Natural killer cell (primary cell): ENCODE data around the gene TSHZ3. TPM values are rescaled to one million over a fixed set of nuclear protein-coding genes. Genes with fewer than 3 reads are reported as not detected.

Experiments used
- ATAC-seq, 3 donors: fragments of 150-1000 bp in 2 of 3; fragments of 200-7000 bp in 1 of 3; cut with Tn5 transposase; 1 replicate in 1 of 3; 2 replicates in 2 of 3; pipeline ENCODE4 v1.10.0; 2021; ENCODE audit warnings: mild to moderate bottlenecking in 2 of 3, moderate library complexity in 2 of 3
- DNase-seq, 2 donors: peaks; one replicate each; pipeline versions ENCODE4 v3.0.0 to v3.0.0-alpha.2; 2013 to 2021; ENCODE audit warnings: mixed read lengths in 1 of 2
- H3K27ac ChIP-seq: one replicate; pipeline ENCODE4 v1.5.1; 2013; ENCODE audit warnings: mild to moderate bottlenecking, low read length
- H3K27me3 ChIP-seq: one replicate; pipeline ENCODE4 v1.6.1; 2013; ENCODE audit warnings: low read length; ENCODE audit not compliant: control insufficient read depth, insufficient read depth
- H3K36me3 ChIP-seq: one replicate; pipeline ENCODE4 v1.6.1; 2013; ENCODE audit warnings: low read length; ENCODE audit not compliant: control insufficient read depth, insufficient read depth
- H3K4me1 ChIP-seq: one replicate; pipeline ENCODE4 v1.6.1; 2013; ENCODE audit warnings: low read length; ENCODE audit not compliant: control insufficient read depth, insufficient read depth
- H3K4me3 ChIP-seq: one replicate; pipeline ENCODE4 v1.5.1; 2013; ENCODE audit warnings: low read length
- H3K9me3 ChIP-seq: one replicate; pipeline ENCODE4 v1.6.1; 2013; ENCODE audit warnings: low read length; ENCODE audit not compliant: control insufficient read depth, insufficient read depth
- H3K27ac Mint-ChIP-seq, 2 donors: one replicate each; pipeline ENCODE4 v1.8.0; 2022; ENCODE audit warnings: mild to moderate bottlenecking in 2 of 2, mixed read lengths in 2 of 2, moderate library complexity in 1 of 2
- H3K27me3 Mint-ChIP-seq, 2 donors: one replicate each; pipeline ENCODE4 v1.8.0; 2022; ENCODE audit warnings: low read depth in 2 of 2, mixed read lengths in 2 of 2
- H3K36me3 Mint-ChIP-seq: one replicate; pipeline ENCODE4 v1.8.0; 2022; ENCODE audit warnings: mixed read lengths
- H3K4me1 Mint-ChIP-seq, 2 donors: one replicate each; pipeline ENCODE4 v1.8.0; 2022; ENCODE audit warnings: mixed read lengths in 2 of 2
- H3K4me3 Mint-ChIP-seq: one replicate; pipeline ENCODE4 v1.8.0; 2022; ENCODE audit warnings: mild to moderate bottlenecking, moderate library complexity, mixed read lengths
- H3K9me3 Mint-ChIP-seq, 2 donors: one replicate each; pipeline ENCODE4 v1.8.0; 2022; ENCODE audit warnings: mixed read lengths in 2 of 2
- WGBS: methylation state at CpG from one replicate; pipeline ENCODE4 v1.1.7; 2013; ENCODE audit warnings: missing lambda C conversion rate; ENCODE audit not compliant: insufficient coverage; 5-methylcytosine and 5-hydroxymethylcytosine counted together
- intact Hi-C: fragments of 100-400 bp; cut with micrococcal nuclease; formaldehyde crosslinking; loops from one replicate; pipeline ENCODE4 v1.14.2; 2022
- total RNA-seq, 4 donors: library from RNA; stranded (reverse); fragments of 120-200 nt in 1 of 4; gene quantifications; one replicate each; pipeline versions ENCODE4 v1.2.3 to v1.2.4, GENCODE V29; 2013 to 2022
- TF ChIP-seq, protein P1 (sequence below): fragments of 200-600 bp; IDR thresholded peaks from one replicate; pipeline ENCODE4 v1.8.0; 2022; ENCODE audit warnings: antibody characterized with exemption

The TSHZ3 gene
- total RNA-seq, 3 donors from 2014 or later (not counting 1 experiment from before 2014, with no cell fraction given): 5.3 to 8.1 (median 6.2) TPM

DNA sequence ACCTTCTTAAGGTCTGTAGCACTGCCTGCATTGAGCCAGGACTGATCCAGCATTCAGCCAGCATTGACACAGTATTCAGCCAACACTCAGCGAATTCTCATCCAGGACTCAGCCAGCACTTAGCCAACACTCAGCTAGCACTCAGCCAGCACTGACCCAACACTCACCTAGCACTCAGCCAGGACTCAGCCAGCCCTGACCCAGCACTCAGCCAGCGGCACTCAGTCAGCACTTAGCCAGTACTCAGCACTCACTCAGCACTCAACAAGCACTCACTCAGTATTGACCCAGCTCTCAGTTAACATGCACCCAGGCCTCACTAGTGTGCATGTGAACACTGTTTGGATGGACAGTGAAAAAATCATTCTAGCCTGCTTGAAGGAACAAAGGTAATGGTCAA lies 55.0 kb downstream of the TSHZ3 start:
- DNase-seq (no peak), ATAC-seq (peak in 1 of 3 donors; percentile 27)
- Mint-ChIP-seq H3K4me1 (peaks cover 0 to 24% of the 10 kb centered on the region in 2 donors), H3K27ac (no peak overlapping the region), H3K36me3 (no peaks in the 10 kb centered on the region), H3K4me3 (no peak overlapping the region), H3K27me3 (no peaks in the 10 kb centered on the region), H3K9me3 (peaks cover 0 to 6% of the 10 kb centered on the region in 2 donors)
- Histone ChIP-seq H3K4me3 (no peak overlapping the region), H3K4me1 (no peaks in the 10 kb centered on the region), H3K27me3 (no peaks in the 10 kb centered on the region), H3K36me3 (no peaks in the 10 kb centered on the region), H3K9me3 (no peaks in the 10 kb centered on the region), H3K27ac (no peak overlapping the region)
- 95% methylated on average over 2 of the region's 2 CpGs for WGBS
- TF ChIP-seq, protein P1, sequence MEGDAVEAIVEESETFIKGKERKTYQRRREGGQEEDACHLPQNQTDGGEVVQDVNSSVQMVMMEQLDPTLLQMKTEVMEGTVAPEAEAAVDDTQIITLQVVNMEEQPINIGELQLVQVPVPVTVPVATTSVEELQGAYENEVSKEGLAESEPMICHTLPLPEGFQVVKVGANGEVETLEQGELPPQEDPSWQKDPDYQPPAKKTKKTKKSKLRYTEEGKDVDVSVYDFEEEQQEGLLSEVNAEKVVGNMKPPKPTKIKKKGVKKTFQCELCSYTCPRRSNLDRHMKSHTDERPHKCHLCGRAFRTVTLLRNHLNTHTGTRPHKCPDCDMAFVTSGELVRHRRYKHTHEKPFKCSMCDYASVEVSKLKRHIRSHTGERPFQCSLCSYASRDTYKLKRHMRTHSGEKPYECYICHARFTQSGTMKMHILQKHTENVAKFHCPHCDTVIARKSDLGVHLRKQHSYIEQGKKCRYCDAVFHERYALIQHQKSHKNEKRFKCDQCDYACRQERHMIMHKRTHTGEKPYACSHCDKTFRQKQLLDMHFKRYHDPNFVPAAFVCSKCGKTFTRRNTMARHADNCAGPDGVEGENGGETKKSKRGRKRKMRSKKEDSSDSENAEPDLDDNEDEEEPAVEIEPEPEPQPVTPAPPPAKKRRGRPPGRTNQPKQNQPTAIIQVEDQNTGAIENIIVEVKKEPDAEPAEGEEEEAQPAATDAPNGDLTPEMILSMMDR: no peak
- intact Hi-C loops: no loop called here

DNA sequence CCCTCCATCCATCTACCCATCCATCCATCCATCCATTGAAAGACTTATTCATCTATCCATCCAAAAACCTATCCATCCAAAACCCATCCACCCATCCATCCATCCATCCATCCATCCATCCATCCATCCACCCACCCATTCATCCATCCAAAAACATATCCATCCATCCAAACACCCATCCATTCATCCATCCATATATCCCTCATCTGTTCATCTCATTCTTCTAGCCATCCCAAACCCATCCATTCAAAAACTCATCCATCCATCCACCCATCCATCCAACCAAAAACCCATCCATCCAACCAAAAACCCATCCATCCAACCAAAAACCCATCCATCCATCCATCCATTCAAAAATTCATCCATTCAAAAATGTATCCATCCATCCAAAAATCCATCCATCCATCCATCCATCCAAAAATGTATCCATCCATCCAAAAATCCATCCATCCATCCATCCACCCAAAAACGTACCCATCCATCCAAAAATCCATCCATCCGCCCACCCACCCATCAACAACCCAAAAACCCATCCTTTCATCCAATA lies 56.5 kb downstream of the TSHZ3 start:
- TF ChIP-seq, protein P1: no peak
- intact Hi-C loops: no loop called here
- Mint-ChIP-seq H3K4me3 (no peak overlapping the region), H3K9me3 (peaks cover 0 to 6% of the 10 kb centered on the region in 2 donors), H3K27me3 (no peaks in the 10 kb centered on the region), H3K36me3 (no peaks in the 10 kb centered on the region), H3K27ac (no peak overlapping the region), H3K4me1 (peaks cover 0 to 24% of the 10 kb centered on the region in 2 donors)
- Histone ChIP-seq H3K4me3 (no peak overlapping the region), H3K27me3 (no peaks in the 10 kb centered on the region), H3K27ac (no peak overlapping the region), H3K36me3 (no peaks in the 10 kb centered on the region), H3K9me3 (no peaks in the 10 kb centered on the region), H3K4me1 (no peaks in the 10 kb centered on the region)
- ATAC-seq (no peak), DNase-seq (no peak)
- WGBS: 100% methylated on average over 1 of the region's 2 CpGs

DNA sequence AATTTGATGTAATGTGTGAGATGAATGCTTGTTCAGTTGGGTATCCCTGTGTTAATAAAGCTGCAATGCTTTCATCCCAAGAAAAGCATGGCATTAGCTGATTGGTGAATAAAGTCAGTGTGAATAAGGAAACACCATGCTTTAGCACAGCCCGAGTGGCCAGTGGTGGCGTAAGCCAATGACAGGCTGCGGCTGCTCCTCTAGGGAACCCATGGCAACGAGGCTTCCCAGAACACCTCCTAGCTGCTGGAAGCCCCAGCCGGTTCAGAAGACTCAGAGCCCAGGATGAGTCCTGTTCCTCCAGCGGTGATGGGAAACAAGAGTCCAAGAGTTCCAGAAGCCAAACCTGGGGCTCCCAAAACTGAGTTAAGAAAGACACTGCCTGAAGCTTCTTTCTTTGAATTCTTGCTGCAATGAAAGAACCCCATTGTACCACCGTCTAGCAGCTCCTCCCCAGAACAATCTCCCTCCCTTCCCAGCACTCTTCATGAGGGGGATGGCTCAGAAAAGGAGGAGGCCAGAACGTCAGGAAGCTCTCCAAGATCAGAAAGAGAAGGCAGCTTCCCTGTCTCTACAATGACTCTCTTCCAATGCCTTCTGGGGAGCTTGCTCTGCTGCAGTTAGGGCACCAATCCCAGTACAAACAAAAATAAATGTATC lies 58.2 kb downstream of the TSHZ3 start:
- H3K4me3 Mint-ChIP-seq: no peak overlapping the region
- no peaks in the 10 kb centered on the region for H3K36me3 ChIP-seq
- TF ChIP-seq, protein P1: no peak
- intact Hi-C loops: no loop called here
- H3K27me3 ChIP-seq: no peaks in the 10 kb centered on the region
- no peaks in the 10 kb centered on the region for H3K36me3 Mint-ChIP-seq
- H3K9me3 ChIP-seq: no peaks in the 10 kb centered on the region
- no peak overlapping the region for H3K27ac ChIP-seq
- no peak overlapping the region for H3K4me3 ChIP-seq
- peaks cover 0 to 31% of the 10 kb centered on the region in 2 donors for H3K4me1 Mint-ChIP-seq
- no peaks in the 10 kb centered on the region for H3K27me3 Mint-ChIP-seq
- no peak overlapping the region for H3K27ac Mint-ChIP-seq
- H3K9me3 Mint-ChIP-seq: peaks cover 0 to 6% of the 10 kb centered on the region in 2 donors
- WGBS: 84% methylated on average over 8 of the region's 8 CpGs
- DNase-seq: no peak
- H3K4me1 ChIP-seq: no peaks in the 10 kb centered on the region
- no peak for ATAC-seq

DNA sequence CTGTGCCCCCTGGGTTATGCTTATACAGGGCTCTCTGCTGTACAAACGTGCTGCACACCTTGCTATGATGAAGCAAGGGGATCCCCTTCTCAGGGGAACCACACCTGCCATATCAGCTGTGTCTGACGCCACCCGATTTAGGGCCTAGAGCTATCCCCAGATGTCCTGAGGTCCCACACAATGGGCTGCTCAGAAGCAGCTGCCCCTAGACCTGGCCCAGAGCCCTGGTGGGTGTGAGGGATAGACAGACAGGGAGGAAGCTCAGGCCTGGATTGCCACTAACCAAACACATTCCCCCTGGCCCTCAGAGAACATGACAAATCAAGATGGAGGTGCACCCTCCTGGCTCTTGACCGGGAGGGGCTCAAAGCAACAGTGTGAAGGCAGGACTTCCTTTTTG lies 59.3 kb downstream of the TSHZ3 start:
- H3K27me3 ChIP-seq: no peaks in the 10 kb centered on the region
- ATAC-seq (no peak), DNase-seq (no peak)
- H3K27ac Mint-ChIP-seq: no peak overlapping the region
- no peak overlapping the region for H3K4me3 Mint-ChIP-seq
- H3K9me3 Mint-ChIP-seq: peaks cover 0 to 6% of the 10 kb centered on the region in 2 donors
- H3K4me3 ChIP-seq: no peak overlapping the region
- H3K4me1 Mint-ChIP-seq: peaks cover 0 to 32% of the 10 kb centered on the region in 2 donors
- no peaks in the 10 kb centered on the region for H3K36me3 Mint-ChIP-seq
- TF ChIP-seq, protein P1: no peak
- no peaks in the 10 kb centered on the region for H3K9me3 ChIP-seq
- no peaks in the 10 kb centered on the region for H3K36me3 ChIP-seq
- 86% methylated on average over 4 of the region's 4 CpGs for WGBS
- intact Hi-C loops: no loop called here
- no peak overlapping the region for H3K27ac ChIP-seq
- H3K27me3 Mint-ChIP-seq: no peaks in the 10 kb centered on the region
- no peaks in the 10 kb centered on the region for H3K4me1 ChIP-seq
